Stimulated activated CD4-positive, alpha-beta T cell treated with anti-CD3 and anti-CD28 coated beads, Interleukin-1b, Interleukin-23, amount 100 ng/mL, for 24 hours (primary cell): ENCODE measurements around the gene SIGLEC8.
A peak's percentile ranks its signal among the peaks of the same experiment; 100 is the strongest.
"Not testable (repeated sequence)": the region's sequence is repeated elsewhere in the genome, so short reads cannot be mapped to it uniquely, and the experiment has no call there.

Experiments
- DNase-seq, 4 experiments: peaks; one replicate each; pipeline ENCODE4 v3.0.0-alpha.2; 2020; ENCODE audit warnings: low read depth in 4 of 4, low spot score in 1 of 4

Gene SIGLEC8

DNA sequence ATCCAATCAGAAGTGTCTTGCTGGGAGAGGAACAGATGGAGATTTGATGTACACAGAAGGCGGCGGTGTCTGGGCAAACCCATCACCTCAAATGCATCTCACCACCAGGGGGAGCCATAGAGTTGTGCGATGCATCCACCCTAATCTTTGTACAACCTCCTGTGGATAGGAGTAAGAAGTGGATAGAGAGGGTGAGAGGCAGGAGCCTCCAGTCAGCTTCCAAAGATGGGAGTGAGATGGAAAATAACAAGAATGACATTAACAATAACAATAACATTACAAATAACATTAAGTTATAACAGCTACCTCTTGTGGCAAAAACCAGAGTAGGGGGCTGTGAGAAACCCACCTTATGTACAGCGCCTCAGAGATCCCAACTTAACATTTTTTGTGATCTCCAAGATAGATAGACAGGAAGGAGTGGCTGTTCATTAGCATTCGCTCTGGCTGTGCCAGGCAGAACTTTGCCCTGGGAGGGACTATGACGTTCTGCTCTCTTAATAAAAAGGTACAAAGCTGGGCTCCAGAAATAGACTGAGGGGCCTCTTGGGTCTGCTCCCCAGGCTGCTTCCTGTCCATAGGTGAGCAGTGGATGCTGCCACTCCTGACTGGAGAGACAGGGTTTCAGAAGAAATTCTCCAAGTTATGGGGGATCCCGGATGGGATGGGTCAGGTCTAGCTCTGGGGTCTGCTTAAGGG, 14.9 kb upstream of the SIGLEC8 start:
- peak; percentile 77 to 95 (median 89) for DNase-seq

DNA sequence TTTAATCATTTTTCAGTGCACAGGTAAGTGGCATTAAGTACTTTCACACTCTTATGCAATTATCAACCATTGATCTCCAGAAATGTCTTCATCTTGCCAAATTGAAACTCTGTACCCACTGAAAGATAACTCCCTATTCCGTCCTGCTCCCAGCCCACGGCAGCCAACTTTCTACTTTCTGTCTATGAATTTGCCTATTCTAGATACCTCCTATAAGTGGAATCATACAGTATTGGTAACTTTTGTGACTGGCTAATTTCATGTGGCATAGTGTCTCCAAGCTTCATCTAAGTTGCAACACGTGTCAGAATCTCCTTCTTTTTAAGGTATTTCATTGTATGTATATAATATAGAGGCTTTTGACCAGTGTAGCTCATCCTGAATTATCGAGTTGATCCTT, 14.4 kb upstream of the SIGLEC8 start:
- DNase-seq: no peak

DNA sequence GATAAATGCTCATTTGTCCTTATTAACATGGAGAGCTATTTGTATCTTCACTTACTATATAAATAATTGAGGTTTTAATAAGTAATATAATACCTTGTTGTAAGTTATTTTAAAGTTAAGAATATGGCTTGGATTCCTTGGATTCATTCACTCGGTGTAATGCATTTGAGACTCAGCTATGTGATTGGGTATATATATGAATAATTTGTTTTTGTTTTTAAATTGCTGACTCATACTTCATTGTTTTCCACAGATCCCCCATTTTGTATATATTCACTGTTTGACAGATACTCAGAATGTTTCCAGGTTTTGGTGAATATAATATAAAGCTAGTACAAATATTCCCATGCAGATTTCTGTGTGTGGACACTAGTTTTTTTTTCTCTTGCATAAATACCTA, 13.3 kb upstream of the SIGLEC8 start:
- no peak for DNase-seq

DNA sequence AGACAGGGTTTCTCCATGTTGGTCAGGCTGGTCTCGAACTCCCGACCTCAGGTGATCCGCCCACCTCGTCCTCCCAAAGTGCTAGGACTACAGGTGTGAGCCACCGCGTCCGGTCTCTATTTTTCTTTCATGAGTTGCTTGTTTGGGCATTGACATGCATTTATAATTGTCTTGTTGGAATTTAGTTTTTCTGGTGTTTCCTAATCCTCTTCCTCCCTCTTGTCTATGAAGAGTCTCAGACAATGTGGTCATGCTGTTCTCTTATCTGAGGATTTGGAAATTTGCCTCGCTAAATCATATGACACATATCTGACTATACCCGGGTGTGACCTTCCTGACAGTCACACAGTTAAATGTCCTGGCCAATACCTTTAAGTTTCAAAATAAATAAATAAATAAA, 12.7 kb upstream of the SIGLEC8 start:
- no peak for DNase-seq

DNA sequence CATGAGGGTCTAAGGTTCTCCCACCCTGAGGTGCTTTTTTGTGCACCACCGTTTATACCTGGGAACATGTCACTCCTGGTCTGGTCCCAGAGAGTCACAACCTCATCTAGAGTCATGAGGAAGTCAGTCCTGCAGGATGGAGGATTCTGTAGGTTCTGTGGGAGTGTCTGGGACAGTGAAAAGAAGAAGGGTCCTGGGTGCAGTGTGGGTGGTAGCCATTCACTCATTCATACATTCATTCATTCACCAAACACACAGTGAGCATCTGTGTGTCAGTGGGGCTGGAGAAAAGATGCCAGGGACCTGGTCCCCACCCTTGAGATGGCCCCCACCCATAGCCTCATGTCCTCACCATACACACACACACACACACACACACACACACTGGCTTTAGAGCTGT, 11.4 kb upstream of the SIGLEC8 start:
- no peak for DNase-seq

DNA sequence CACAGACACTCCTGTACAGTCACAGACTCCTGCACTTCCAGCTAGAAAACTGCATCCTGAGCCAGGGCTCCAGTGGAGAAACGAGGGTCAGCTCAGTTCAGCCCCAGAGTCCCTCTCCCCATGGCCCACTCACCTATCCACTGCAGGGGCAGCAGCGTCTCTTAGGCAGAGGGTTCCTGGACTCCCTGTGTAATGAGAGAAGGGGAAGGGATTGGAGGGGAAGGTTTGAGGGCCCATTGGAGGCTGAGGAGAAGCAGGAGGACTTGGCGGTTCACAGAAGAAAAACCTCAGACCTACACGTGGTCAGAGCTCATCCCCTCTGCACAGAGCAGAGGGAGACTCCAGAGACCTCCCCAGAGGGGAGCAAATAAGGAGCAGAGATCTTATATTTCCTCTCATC, 10.9 kb upstream of the SIGLEC8 start:
- DNase-seq: no peak

DNA sequence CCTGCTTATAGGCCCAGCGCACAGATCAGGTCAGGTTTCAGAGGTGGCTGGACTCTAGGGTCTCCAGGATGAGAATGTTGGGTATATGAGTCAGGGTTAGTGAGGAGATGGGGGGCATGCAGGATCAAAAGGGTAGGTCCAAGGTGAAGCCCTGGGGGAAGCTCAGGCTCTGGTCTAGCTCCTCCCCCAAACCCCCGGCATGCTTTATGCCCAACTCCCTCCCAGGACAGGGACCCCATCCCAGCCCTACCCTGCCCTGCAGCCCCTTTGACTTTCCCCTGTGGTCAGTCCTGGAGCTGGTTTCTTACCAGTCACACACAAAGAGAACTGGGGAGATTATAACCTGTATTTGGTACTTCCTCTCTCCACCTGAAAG, 10.3 kb upstream of the SIGLEC8 start:
- DNase-seq: no peak

DNA sequence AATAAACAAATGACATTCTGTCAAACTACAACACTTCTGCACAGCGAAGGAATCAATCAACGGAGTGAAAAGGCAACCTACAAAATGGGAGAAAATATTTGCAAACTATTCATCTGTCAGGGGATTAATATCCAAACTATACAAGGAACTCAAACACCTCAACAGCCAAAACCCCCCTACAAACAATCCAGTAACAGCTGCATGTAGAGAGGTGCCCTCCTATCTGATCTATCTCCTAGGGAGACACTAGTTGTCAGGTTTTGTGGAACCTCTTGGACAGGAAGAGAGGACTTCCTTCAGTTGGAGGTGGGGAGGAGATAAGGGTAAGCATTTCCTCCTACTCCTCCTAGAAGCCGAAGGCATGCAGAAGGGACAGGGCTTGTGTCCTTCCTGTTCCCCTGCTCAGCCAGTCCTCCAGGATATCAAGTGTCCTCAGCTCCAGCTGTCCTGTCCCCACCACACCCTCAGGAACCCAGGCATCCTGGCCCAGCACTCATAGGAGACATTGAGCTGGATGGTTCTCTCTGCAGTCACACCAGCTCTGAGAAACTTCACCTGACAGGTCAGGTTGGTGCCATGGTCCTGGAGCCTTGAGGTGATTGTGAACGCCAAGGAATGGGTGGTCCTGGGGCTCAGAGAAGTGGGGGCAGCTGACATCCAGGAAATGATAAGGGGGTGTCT, 9.8 kb upstream of the SIGLEC8 start:
- DNase-seq: no peak

DNA sequence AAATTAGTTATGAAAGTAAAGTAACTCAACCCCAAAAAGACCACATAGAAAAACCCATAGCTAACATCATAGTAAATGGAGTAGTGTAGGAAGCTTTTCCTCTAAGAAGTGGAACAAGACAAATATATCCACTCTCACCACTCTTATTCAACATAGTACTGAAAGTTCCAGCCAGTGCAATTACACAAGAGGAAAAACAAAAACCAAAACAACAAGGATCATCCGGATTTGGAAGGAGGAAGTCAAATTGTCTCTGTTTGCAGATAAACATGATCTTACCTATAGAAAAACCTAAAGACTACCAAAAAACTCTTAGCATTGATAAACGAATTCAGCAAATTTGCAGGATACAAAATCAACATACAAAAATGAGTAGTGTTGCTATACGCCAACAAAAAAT, 8.5 kb upstream of the SIGLEC8 start:
- no peak for DNase-seq

DNA sequence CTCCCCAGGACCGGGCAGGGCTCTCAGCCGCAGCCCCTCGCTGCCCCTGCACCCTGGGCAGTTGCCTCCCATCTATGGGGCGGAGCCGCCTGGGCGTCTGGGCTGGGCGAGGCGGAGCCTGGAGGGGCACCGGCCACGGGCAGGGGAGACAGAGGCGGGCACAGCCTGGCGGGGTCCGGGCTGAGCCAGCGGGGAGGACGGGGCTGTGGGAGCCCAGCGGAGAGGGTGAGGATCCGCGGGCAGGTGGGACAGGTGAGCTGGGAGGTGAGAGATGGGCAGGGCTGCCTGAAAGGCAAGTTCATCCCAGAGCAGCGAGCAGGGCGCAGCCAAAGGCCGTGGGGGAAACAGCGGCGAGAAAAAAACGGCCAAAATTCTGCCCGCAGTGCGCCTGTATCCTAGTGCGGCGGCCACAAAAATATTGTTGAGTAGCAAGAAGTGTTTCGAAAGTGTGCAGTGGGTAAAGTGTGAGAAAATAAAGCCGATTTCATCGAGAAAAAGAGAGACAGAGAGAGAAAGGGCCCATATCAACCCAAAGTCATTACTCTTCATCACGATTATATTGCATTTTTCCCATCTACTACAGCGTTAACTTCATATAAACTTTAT, 5.8 kb upstream of the SIGLEC8 start:
- not testable (repeated sequence) for DNase-seq

DNA sequence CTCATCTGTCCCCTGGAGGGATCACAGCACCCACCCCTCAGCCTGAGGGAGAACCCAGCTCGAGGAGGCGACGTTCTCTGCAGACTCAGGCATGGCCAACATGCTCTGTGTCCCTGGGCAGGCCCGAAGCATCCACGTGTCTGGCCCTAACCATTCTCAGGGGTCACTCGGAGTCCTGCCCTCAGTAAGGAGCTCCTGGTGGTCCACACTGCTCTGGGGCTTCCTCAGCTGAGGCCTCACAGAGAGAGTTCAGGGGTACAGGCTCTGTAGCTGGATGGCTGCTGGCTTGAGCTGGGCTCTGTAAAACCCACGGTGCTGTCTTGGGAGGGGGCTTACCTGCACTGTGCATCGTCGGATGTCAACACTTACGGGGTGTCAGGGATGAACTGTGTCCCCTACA, 4.4 kb upstream of the SIGLEC8 start:
- DNase-seq: no peak

DNA sequence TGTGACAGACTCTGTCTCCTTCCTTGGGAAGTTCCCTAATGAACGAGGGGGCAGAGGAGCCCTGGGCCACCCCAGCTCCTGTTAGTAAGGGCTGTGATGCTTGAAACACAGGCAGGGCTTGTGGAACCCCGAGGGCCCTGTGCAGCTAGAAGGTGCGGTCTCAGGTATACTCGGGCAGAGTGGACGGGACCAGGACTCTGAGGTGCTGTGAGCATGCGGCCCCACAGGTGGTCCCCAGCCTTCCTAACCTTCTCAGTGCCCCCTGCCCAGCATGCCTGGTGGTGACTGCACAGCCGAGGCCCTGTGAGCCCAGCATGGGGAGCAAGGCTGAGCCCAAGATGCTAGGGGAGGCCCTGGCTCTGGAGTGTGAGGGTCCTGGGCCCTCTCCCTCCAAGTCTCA, 4.0 kb upstream of the SIGLEC8 start:
- no peak for DNase-seq

DNA sequence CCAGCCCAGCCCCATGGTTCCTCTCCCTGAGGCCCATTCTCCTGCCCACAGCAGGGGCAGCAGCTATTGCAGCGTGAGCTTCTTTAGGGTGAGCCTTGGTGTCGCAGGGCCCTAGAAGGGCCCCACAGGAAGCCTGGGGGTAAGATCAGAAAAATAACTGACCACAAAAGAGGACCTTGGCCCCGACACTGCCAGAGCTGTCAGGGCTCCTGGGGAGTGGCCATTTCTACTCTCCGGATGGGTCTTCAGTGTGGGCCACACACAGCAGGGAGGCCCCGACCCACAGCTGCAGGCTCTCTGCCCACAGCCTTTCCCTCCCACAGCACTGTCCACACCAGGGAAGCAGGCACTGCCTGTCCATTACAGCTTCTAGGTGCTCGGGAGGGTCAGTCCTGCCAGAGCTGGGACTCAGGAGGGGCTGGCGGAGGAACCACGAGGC, 3.5 kb upstream of the SIGLEC8 start:
- no peak for DNase-seq

DNA sequence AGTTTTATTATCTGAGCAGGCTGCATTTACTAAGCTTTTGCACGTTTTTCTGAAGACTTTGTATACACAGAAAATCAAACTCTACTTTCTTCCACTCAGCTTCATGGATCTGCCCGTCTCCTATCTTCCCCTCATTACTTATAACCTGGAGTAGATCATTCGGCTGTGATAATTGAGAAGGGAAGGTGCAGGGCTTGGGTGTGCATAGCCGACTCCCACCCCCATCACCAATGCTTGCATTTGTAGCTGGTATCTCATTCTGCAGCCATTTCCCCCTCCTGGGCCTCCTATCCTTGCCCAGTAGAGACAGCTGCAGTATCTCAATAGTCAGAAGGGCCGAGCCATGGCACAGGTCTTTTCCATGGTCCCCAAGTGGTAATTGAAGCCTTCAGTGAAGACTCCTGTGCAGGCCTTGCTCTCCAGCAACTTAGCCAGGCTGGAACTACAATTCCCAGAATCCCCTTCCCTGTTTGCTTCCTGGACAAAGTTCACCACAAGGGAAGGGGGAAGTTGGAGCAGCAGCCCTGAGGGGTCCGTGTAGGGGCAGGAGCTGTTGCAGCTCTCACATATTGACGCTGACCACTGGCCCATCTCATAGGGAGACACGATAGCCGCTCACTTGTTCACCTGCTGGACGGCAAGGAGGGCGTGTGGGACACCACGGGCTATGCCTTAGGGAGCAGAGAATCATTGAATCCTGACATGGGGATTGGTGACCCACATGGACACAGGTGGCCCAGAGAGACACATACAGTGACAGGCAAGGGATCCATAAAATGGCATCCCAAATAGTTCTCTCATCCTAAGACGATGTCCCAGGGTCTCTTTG, 2.1 kb upstream of the SIGLEC8 start:
- DNase-seq: no peak

DNA sequence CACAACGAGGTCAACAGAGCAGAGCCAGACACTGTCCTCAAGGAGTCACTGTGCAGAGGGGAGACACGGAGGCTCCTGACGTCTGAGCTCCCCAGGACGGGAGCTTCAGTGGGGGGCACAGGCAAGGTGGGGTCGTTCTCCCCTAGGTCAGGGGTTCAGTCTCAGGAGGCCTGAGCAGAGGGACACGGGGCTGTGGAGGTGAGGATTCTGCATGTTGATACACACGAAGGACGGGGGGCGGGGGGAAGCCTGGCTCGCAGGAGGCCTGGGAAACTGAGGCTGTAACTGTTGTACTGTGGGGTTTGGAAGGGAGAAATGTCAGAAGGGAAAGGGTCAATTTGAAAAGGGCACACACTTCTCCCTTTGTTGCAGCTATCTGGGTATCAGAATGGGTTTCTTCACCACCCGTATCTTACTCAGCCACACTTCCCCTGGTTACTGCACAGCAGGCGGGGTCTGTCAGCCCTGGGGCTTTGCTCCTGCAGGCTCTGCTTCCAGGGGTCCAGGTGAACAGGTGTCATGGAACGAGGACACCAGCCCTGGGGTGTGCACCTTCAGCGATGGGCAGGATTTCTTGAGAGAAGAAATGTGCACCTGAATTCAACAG, 748 bp upstream of the SIGLEC8 start:
- DNase-seq: no peak

DNA sequence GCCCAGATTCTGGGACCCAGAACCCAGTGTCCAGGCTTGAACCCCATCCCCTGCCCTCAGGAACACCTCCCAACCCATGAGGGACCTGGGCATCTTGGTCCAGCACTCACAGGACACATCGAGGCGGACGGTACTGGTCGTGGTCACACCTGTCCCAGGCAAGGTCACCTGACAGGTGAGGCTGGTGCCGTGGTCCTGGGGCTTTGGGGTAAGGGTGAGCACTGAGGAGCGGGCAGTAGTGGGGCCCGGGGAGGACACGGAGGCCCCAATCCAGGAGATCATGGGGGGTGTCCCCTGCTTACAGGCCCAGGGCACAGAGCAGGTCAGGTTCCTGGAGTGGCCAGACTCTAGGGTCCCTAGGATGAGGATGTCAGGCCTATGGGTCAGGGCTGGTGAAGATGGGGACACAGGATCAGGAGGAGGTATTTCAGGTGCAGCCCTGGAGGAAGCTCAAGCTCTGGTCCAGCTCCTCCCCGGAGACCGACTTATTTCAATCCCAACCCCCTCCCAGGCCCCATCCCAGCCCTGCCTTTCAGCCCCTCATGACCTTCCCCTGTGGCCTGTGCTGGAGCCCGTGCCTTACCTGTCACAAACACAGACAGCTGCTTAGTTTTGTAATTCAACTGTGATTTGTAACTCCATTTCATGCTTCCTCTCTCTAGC, 772 bp downstream of the SIGLEC8 start:
- DNase-seq: no peak

DNA sequence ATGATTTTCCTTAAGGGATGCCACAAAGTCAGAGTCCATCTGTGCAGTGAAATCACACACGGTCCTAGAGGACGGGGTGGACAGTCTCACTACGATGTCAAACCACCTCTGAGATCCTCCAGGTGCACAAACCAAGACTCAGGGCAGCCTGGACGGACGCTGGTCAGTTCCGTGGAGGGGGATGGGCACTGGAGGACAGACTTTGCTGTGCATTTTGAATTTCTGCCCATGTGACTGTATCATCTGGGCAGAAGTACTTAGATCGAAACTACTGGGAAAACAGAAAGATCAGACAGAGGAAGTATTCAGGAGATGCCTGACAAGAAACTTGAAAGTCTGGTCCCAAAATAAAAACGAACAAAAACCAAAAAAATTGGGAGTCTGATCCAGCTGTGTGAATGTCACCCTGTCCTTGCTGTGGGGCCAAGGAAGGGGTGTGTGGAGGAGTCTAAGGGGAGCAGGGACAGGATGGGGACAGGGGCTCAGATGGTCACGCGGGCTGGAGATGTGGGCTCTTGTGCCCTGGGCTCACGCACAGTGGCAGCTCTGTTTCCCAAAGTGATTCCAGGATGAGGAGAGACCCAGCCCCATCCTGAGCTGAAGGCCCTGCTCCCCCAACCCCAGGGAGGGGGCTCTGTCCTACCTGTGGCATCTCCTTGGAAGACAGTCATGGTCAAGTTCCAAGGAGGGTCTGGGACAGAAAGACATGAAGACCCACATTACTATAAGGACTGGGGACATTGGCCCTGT, 1.5 kb downstream of the SIGLEC8 start:
- no peak for DNase-seq

DNA sequence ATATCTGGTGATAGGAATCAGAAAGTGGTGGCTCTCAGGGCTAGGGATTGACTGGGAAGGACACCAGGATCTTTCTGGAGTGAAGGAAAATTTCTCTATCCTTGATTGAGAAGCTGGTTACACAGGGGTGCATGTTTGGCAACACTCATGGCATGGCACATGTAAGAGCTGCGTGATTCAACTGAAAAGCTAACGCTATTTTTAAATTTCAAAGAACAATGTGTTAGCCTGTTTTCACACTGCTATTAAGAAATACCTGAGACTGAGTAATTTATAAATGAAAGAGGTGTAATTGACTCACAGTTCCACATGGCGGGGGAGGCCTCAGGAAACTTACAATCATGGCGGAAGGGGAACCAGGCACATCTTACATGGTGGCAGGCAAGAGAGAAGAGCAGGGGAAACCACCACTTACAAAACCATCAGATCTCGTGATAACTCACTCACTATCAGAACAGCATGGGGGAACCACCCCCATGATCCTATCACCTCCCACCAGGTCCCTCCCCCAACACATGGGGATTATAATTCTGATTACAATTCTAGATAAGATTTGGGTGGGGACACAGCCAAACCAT, 7.4 kb downstream of the SIGLEC8 start:
- peak in 3 of 4 experiments; percentile 16 to 48 (median 36) for DNase-seq

DNA sequence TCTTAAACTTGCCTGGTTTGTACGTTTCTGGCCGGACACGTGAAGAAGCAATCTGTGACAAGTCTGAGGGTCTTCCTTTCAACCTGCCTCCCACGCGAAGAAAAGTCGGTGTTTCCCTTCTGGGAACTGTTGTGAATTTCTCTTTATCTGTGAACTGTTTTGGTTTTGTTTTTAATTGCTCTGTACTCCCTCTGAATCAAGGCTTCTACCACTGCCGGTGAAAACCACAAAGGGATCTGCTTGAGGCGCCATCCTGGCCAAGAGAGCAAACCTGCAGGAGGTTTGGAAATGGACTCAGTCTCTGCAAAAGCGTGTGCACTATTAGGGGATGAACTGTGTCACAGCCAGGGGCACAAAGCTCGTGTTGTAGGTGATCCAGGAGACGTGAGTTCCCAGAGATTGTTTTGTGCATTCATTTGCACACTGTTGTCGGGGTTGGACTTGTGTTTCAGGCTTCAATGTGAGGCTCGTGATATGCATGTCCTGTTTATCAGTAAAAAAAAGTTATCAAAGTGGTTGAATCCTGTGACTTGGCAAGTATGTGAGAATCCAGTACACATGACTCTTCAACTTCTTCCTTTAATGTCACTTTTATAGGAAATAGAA, 9.7 kb downstream of the SIGLEC8 start:
- peak in 3 of 4 experiments; percentile 28 to 52 (median 39) for DNase-seq
